ENCODE measurements around the gene PRSS16. TPM values are rescaled to one million over a fixed set of nuclear protein-coding genes. Genes with fewer than 3 reads are reported as not detected.
"Not testable (repeated sequence)": the region's sequence is repeated elsewhere in the genome, so short reads cannot be mapped to it uniquely, and the experiment has no call there.

The PRSS16 gene
- total and polyA plus RNA-seq, 10 donors, result 0.09 to 6.0 (median 0.88) TPM

DNA sequence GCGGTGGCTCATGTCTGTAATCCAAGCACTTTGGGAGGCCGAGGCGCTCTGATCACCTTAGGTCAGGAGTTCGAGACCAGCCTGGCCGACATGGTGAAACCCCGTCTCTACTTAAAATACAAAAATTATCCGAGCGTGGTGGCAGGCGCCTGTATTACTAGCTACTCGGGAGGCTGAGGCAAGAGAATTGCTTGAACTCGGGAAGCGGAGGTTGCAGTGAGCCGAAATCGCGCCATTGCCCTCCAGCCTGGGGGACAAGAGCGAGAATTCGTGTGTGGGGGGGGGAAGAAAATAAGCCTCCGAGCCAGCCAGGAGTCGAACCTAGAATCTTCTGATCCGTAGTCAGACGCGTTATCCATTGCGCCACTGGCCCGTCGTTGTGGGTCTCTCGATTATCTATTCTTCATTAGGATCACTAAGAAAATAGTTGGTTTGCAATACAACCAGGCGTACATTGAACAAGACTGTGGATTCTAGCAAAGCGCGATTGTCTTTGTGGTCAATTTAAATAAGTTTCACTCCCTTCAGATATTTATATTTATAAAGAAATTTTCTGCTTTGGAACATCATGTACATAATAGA is 33.9 kb upstream of the PRSS16 start:
- 24 to 53% (median 36%) methylated on average over 28 to 29 of the region's 29 CpGs for WGBS, 5 donors
- no peak for DNase-seq
- H3K27me3 ChIP-seq (replicated peaks in 1 of 7), result peaks cover 0 to 100% (median 42%) of the 10 kb centered on the region in 7 donors
- H3K27ac ChIP-seq, result no peak overlapping the region
- peaks cover 0 to 6% (median 0%) of the 10 kb centered on the region in 6 donors for H3K4me1 ChIP-seq
- H3K36me3 ChIP-seq, result no peaks in the 10 kb centered on the region
- intact Hi-C loops (cut with DNase I; ENCODE audit: low total_unique reads), result no loop called here
- H3K4me3 ChIP-seq, result no peak overlapping the region
- peaks cover 0 to 30% (median 6%) of the 10 kb centered on the region in 8 donors for H3K9me3 ChIP-seq
- TF ChIP-seq POLR2A (IDR thresholded peaks at IDR 0.05) (no peak), CTCF (IDR thresholded peaks at IDR 0.05 in 8 of 11, conservative IDR thresholded peaks at IDR 0.05 in 3 of 11) (no peak), POLR2AphosphoS5 (IDR thresholded peaks at IDR 0.05) (no peak)

DNA sequence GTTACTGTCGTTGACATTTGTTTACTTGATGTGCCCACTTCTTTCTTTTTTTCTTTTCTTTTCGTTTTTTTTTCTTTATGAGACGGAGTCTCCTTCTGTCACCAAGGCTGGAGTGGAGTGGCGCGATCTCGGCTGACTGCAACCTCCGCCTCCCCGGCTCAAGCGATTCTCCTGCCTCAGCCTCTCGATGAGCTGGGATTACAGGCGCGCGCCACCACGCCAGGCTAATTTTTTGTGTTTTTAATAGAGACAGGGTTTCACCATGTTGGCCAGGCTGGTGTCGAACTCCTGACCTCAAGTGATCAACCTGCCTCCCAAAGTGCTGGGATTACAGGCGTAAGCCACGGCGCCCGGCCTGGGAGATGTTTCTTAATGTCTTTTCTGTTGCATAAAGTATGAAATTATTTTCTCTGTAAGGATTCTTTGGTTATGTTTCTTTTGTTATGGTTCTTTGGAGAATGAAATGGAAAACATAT is 33.3 kb upstream of the PRSS16 start:
- Histone ChIP-seq H3K36me3 (no peaks in the 10 kb centered on the region), H3K27ac (no peak overlapping the region), H3K9me3 (peaks cover 0 to 30% (median 6%) of the 10 kb centered on the region in 8 donors), H3K4me1 (peaks cover 0 to 6% (median 0%) of the 10 kb centered on the region in 6 donors), H3K4me3 (no peak overlapping the region), H3K27me3 (replicated peaks in 1 of 7) (peaks cover 0 to 100% (median 42%) of the 10 kb centered on the region in 7 donors)
- intact Hi-C loops (cut with DNase I; ENCODE audit: low total_unique reads), result no loop called here
- 22 to 51% (median 31%) methylated on average over 19 of the region's 19 CpGs for WGBS, 5 donors
- TF ChIP-seq POLR2A (IDR thresholded peaks at IDR 0.05) (no peak), POLR2AphosphoS5 (IDR thresholded peaks at IDR 0.05) (no peak), CTCF (IDR thresholded peaks at IDR 0.05 in 8 of 11, conservative IDR thresholded peaks at IDR 0.05 in 3 of 11) (no peak)
- DNase-seq, result no peak

- DNase-seq, result no peak
- H3K36me3 ChIP-seq, result no peaks in the 10 kb centered on the region
- no peak overlapping the region for H3K4me3 ChIP-seq
- H3K4me1 ChIP-seq, result peaks cover 0 to 6% (median 0%) of the 10 kb centered on the region in 6 donors
- H3K27ac ChIP-seq, result no peak overlapping the region
- H3K27me3 ChIP-seq (replicated peaks in 1 of 7), result peaks cover 0 to 92% (median 42%) of the 10 kb centered on the region in 7 donors
- TF ChIP-seq POLR2A (IDR thresholded peaks at IDR 0.05) (no peak), CTCF (IDR thresholded peaks at IDR 0.05 in 8 of 11, conservative IDR thresholded peaks at IDR 0.05 in 3 of 11) (no peak), POLR2AphosphoS5 (IDR thresholded peaks at IDR 0.05) (no peak)
- peaks cover 0 to 30% (median 6%) of the 10 kb centered on the region in 8 donors for H3K9me3 ChIP-seq
- WGBS, 5 donors, result 92 to 95% (median 94%) methylated on average over 21 of the region's 21 CpGs
- intact Hi-C loops (cut with DNase I; ENCODE audit: low total_unique reads), result no loop called here
Observed at GRCh38 chr6:27216874-27217273, 30.6 kb upstream of the PRSS16 start.

DNA sequence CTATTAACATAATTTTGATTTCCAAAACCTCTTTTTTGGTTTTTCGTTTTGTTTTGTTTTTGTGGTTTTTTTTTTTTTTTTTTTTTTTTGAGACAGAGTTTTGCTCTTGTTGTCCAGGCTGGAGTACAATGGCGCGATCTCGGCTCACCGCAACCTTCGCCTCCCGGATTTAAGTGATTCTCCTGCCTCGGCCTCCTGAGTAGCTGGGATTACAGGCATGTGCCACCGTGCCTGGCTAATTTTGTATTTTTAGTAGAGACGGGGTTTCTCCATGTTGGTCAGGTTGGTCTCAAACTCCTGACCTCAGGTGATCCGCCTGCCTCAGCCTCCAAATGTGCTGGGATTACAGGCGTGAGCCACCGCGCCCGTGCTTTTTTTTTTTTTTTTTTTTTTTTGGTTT is 24.5 kb upstream of the PRSS16 start:
- H3K36me3 ChIP-seq; intact Hi-C loops (cut with DNase I; ENCODE audit: low total_unique reads); H3K9me3 ChIP-seq; H3K27ac ChIP-seq; H3K4me1 ChIP-seq; DNase-seq; H3K4me3 ChIP-seq: not testable (repeated sequence)
- H3K27me3 ChIP-seq (replicated peaks in 1 of 7), result peaks cover 0 to 92% (median 21%) of the 10 kb centered on the region in 7 donors
- WGBS, 5 donors, result 91 to 94% (median 91%) methylated on average over 15 of the region's 15 CpGs
